KOPT-K1 (cell line): ENCODE results near the gene FAM81A.
"Not testable (repeated sequence)": the region's sequence is repeated elsewhere in the genome, so short reads cannot be mapped to it uniquely, and the experiment has no call there.

Source experiments
- H3K27ac ChIP-seq: fragments of 200-600 bp; sonication (generic); 2 replicates; pipeline ENCODE4 v1.5.1; 2016; ENCODE audit warnings: antibody characterized with exemption, mild to moderate bottlenecking, low read depth, low read length; ENCODE audit not compliant: poor library complexity, severe bottlenecking
- H3K36me3 ChIP-seq: fragments of 200-600 bp; sonication (generic); 2 replicates; pipeline ENCODE4 v1.5.1; 2017; ENCODE audit warnings: antibody characterized with exemption, mild to moderate bottlenecking, low read length, moderate library complexity; ENCODE audit not compliant: insufficient read depth
- H3K9me3 ChIP-seq: fragments of 200-600 bp; sonication (generic); 2 replicates; pipeline ENCODE4 v1.5.1; 2017; ENCODE audit warnings: antibody characterized with exemption, low read length, mild to moderate bottlenecking; ENCODE audit not compliant: insufficient read depth, poor library complexity, severe bottlenecking

The FAM81A gene

GRCh38 chr15:59437817-59438624 lies at the start of gene FAM81A:
FAM81A (plus strand) TSS chr15:59438186; CDS start chr15:59458627, 20,441 bp downstream.
- no peak within 1 kb of the TSS for H3K27ac ChIP-seq
- no peaks in the 10 kb centered on the region for H3K9me3 ChIP-seq
- H3K36me3 ChIP-seq: no peaks in the 10 kb centered on the region

- no peaks in the 10 kb centered on the region for H3K36me3 ChIP-seq
- no peak overlapping the region for H3K27ac ChIP-seq
Observed at GRCh38 chr15:59388670-59389069, 49.3 kb upstream of the FAM81A start.

GRCh38 chr15:59392299-59392698 lies 45.7 kb upstream of the FAM81A start:
- Histone ChIP-seq H3K9me3 (no peaks in the 10 kb centered on the region), H3K27ac (no peak overlapping the region), H3K36me3 (no peaks in the 10 kb centered on the region)

More at GRCh38 chr15:59388670-59389069, 49.3 kb upstream of the FAM81A start:
- no peaks in the 10 kb centered on the region for H3K9me3 ChIP-seq

GRCh38 chr15:59394166-59394661 lies 43.8 kb upstream of the FAM81A start:
- Histone ChIP-seq H3K36me3 (no peaks in the 10 kb centered on the region), H3K9me3 (no peaks in the 10 kb centered on the region), H3K27ac (no peak overlapping the region)

GRCh38 chr15:59396211-59396610 lies 41.8 kb upstream of the FAM81A start:
- Histone ChIP-seq H3K9me3 (no peaks in the 10 kb centered on the region), H3K27ac (no peak overlapping the region), H3K36me3 (no peaks in the 10 kb centered on the region)

GRCh38 chr15:59396679-59397078 lies 41.3 kb upstream of the FAM81A start:
- H3K9me3 ChIP-seq: no peaks in the 10 kb centered on the region
- no peaks in the 10 kb centered on the region for H3K36me3 ChIP-seq
- no peak overlapping the region for H3K27ac ChIP-seq

GRCh38 chr15:59398220-59398619 lies 39.8 kb upstream of the FAM81A start:
- H3K9me3 ChIP-seq: no peaks in the 10 kb centered on the region
- H3K36me3 ChIP-seq: no peaks in the 10 kb centered on the region
- H3K27ac ChIP-seq: no peak overlapping the region

GRCh38 chr15:59399465-59400102 lies 38.4 kb upstream of the FAM81A start:
- H3K36me3 ChIP-seq: no peaks in the 10 kb centered on the region
- H3K27ac ChIP-seq: no peak overlapping the region
- H3K9me3 ChIP-seq: no peaks in the 10 kb centered on the region

- Histone ChIP-seq H3K27ac (no peak overlapping the region), H3K36me3 (no peaks in the 10 kb centered on the region), H3K9me3 (no peaks in the 10 kb centered on the region)
Observed at GRCh38 chr15:59400103-59400813, 37.7 kb upstream of the FAM81A start.

- not testable (repeated sequence) for H3K27ac ChIP-seq, H3K9me3 ChIP-seq, H3K36me3 ChIP-seq
Observed at GRCh38 chr15:59401051-59401823, 36.7 kb upstream of the FAM81A start.

GRCh38 chr15:59401824-59402569 lies 36.0 kb upstream of the FAM81A start:
- no peaks in the 10 kb centered on the region for H3K36me3 ChIP-seq
- H3K9me3 ChIP-seq: no peaks in the 10 kb centered on the region
- H3K27ac ChIP-seq: no peak overlapping the region

- Histone ChIP-seq H3K27ac (no peak overlapping the region), H3K36me3 (no peaks in the 10 kb centered on the region), H3K9me3 (no peaks in the 10 kb centered on the region)
Observed at GRCh38 chr15:59405079-59405478, 32.9 kb upstream of the FAM81A start.

GRCh38 chr15:59406446-59406845 lies 31.5 kb upstream of the FAM81A start:
- Histone ChIP-seq H3K9me3 (no peaks in the 10 kb centered on the region), H3K36me3 (no peaks in the 10 kb centered on the region), H3K27ac (no peak overlapping the region)

GRCh38 chr15:59407946-59408345 lies 30.0 kb upstream of the FAM81A start:
- Histone ChIP-seq H3K27ac (no peak overlapping the region), H3K36me3 (no peaks in the 10 kb centered on the region), H3K9me3 (no peaks in the 10 kb centered on the region)
